Spleen (tissue), 11 donors: ENCODE results near the gene OR5AU1. TPM values are rescaled to one million over a fixed set of nuclear protein-coding genes. Genes with fewer than 3 reads are reported as not detected.
A peak's percentile ranks its signal among the peaks of the same experiment; 100 is the strongest.

Experiments
- DNase-seq: peaks from one replicate; pipeline ENCODE4 v3.0.0-alpha.2; 2020
- H3K27ac ChIP-seq, 8 donors: fragments of 200-600 bp; sonication (generic) in 7 of 8; 1 replicate in 4 of 8; 2 replicates in 4 of 8; pipeline versions ENCODE4 v1.5.0 to v1.8.0; 2016 to 2021; ENCODE audit warnings: inconsistent platforms in 4 of 8, mild to moderate bottlenecking in 4 of 8, moderate library complexity in 1 of 8
- H3K27me3 ChIP-seq, 7 donors: fragments of 200-600 bp; sonication (generic) in 6 of 7; replicated peaks in 1 of 7; 1 replicate in 4 of 7; 2 replicates in 3 of 7; pipeline versions ENCODE4 v1.5.0 to v1.8.0; 2016 to 2021; ENCODE audit warnings: inconsistent platforms in 3 of 7, mild to moderate bottlenecking in 1 of 7
- H3K36me3 ChIP-seq, 6 donors: fragments of 200-600 bp; sonication (generic) in 5 of 6; 1 replicate in 4 of 6; 2 replicates in 2 of 6; pipeline versions ENCODE4 v1.5.0 to v1.8.0; 2016 to 2021; ENCODE audit warnings: inconsistent platforms in 2 of 6
- H3K4me1 ChIP-seq, 6 donors: fragments of 200-600 bp; sonication (generic) in 5 of 6; 1 replicate in 3 of 6; 2 replicates in 3 of 6; pipeline versions ENCODE4 v1.5.0 to v1.8.0; 2016 to 2021; ENCODE audit warnings: inconsistent platforms in 3 of 6
- H3K4me3 ChIP-seq, 8 donors: fragments of 200-600 bp; sonication (generic) in 7 of 8; 1 replicate in 4 of 8; 2 replicates in 4 of 8; pipeline versions ENCODE4 v1.5.0 to v1.8.0; 2016 to 2021; ENCODE audit warnings: inconsistent platforms in 4 of 8, mild to moderate bottlenecking in 4 of 8, moderate library complexity in 2 of 8
- H3K9me3 ChIP-seq, 8 donors: fragments of 200-600 bp; sonication (generic) in 7 of 8; 1 replicate in 4 of 8; 2 replicates in 4 of 8; pipeline versions ENCODE4 v1.5.0 to v1.8.0; 2016 to 2021; ENCODE audit warnings: inconsistent platforms in 4 of 8
- POLR2A ChIP-seq, 3 donors: fragments of 450-650 bp; IDR thresholded peaks; one replicate each; pipeline ENCODE4 v1.5.1; 2017; ENCODE audit warnings: antibody characterized with exemption in 3 of 3, mild to moderate bottlenecking in 1 of 3
- POLR2AphosphoS5 ChIP-seq, 3 donors: sonication (generic); formaldehyde crosslinking; IDR thresholded peaks; one replicate each; pipeline ENCODE4 v1.5.1; 2017; ENCODE audit warnings: antibody characterized with exemption in 3 of 3
- WGBS, 5 donors: extraction: QIAGEN DNeasy Blood & Tissue Kit in 3 of 5; methylation state at CpG; one replicate each; pipeline versions ENCODE4 v1.1.5 to v1.1.7; 2013 to 2018; 5-methylcytosine and 5-hydroxymethylcytosine counted together
- intact Hi-C: fragments of 100-400 bp; cut with DNase I; formaldehyde crosslinking; loops from one replicate; pipeline ENCODE4 v1.15.0; 2023; ENCODE audit warnings: low total_unique reads
- polyA plus RNA-seq, 3 donors: library from polyadenylated mRNA; stranded (reverse); fragments of 200-250 nt; gene quantifications; one replicate each; pipeline ENCODE4 v1.2.1, GENCODE V29; 2013
- total RNA-seq, 7 donors: library from RNA; depleted of rRNA in 3 of 7; stranded (reverse); fragments of >200 nt in 3 of 7; fragmentation: NEBNext Ultra II Directional in 4 of 7; extraction: Animal tissue kit (Norgen Biotek cat#: 25700) in 4 of 7; gene quantifications; one replicate each; pipeline versions ENCODE4 v1.1.0 to v1.2.1, GENCODE V29; 2016 to 2021
- TF ChIP-seq, protein P1 (sequence below), 11 experiments: fragments of 200-600 bp in 7 of 11; fragments of 450-650 bp in 4 of 11; sonication (generic) in 4 of 11; IDR thresholded peaks in 8 of 11; conservative IDR thresholded peaks in 3 of 11; 1 replicate in 7 of 11; 2 replicates in 4 of 11; pipeline versions ENCODE4 v1.4.0 to v1.8.0; 2016 to 2021; ENCODE audit warnings: antibody characterized with exemption in 11 of 11, inconsistent platforms in 4 of 11, mild to moderate bottlenecking in 1 of 11
- donor health status: healthy with polysubstance abuse.
- donor health status: DM: no; HTN: no; CAD: no; lungs with moderate emphysema.
- donor health status: DM: no; HTN: no; CAD: no.
- donor health status: Bipolar disorder and iron deficiency.
- donor health status: healthy.
- donor health status: DM: no; HTN: no; CAD: no.
- donor health status: DM: yes; HTN: yes; CAD: no.

OR5AU1 gene
- total and polyA plus RNA-seq, 10 donors: not detected

DNA sequence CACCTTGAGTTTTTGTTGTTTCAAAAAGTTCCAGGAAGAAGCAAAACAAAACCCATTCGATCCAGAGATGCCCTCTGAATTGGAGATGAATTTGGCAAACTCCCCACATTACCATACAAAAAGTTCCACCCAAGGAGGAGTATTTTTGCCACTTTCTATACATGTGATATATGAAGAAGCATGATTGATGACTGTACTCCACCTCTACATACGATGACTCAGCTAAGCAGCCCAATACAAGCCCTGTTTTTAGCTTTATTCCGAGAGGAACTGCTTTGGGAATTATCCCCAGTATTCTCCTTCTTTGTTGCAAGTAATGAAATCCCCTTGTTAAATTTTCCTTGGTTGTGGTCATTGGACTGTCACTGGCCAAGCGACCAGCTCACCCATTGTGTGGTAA lies 43.6 kb downstream of the OR5AU1 start:
- Histone ChIP-seq H3K27me3 (no peaks in the 10 kb centered on the region), H3K36me3 (no peaks in the 10 kb centered on the region), H3K4me3 (no peak overlapping the region), H3K4me1 (peaks cover 0 to under 1% (median under 1%) of the 10 kb centered on the region in 6 donors), H3K9me3 (no peaks in the 10 kb centered on the region), H3K27ac (no peak overlapping the region)
- 76 to 85% (median 84%) methylated on average over 4 of the region's 4 CpGs for WGBS, 5 donors
- no peak for TF ChIP-seq POLR2AphosphoS5 (IDR thresholded peaks at IDR 0.05)
- TF ChIP-seq, protein P1, sequence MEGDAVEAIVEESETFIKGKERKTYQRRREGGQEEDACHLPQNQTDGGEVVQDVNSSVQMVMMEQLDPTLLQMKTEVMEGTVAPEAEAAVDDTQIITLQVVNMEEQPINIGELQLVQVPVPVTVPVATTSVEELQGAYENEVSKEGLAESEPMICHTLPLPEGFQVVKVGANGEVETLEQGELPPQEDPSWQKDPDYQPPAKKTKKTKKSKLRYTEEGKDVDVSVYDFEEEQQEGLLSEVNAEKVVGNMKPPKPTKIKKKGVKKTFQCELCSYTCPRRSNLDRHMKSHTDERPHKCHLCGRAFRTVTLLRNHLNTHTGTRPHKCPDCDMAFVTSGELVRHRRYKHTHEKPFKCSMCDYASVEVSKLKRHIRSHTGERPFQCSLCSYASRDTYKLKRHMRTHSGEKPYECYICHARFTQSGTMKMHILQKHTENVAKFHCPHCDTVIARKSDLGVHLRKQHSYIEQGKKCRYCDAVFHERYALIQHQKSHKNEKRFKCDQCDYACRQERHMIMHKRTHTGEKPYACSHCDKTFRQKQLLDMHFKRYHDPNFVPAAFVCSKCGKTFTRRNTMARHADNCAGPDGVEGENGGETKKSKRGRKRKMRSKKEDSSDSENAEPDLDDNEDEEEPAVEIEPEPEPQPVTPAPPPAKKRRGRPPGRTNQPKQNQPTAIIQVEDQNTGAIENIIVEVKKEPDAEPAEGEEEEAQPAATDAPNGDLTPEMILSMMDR (IDR thresholded peaks at IDR 0.05 in 8 of 11, conservative IDR thresholded peaks at IDR 0.05 in 3 of 11): no peak
- TF ChIP-seq POLR2A (IDR thresholded peaks at IDR 0.05): no peak
- no peak for DNase-seq
- intact Hi-C loops: no loop called here

DNA sequence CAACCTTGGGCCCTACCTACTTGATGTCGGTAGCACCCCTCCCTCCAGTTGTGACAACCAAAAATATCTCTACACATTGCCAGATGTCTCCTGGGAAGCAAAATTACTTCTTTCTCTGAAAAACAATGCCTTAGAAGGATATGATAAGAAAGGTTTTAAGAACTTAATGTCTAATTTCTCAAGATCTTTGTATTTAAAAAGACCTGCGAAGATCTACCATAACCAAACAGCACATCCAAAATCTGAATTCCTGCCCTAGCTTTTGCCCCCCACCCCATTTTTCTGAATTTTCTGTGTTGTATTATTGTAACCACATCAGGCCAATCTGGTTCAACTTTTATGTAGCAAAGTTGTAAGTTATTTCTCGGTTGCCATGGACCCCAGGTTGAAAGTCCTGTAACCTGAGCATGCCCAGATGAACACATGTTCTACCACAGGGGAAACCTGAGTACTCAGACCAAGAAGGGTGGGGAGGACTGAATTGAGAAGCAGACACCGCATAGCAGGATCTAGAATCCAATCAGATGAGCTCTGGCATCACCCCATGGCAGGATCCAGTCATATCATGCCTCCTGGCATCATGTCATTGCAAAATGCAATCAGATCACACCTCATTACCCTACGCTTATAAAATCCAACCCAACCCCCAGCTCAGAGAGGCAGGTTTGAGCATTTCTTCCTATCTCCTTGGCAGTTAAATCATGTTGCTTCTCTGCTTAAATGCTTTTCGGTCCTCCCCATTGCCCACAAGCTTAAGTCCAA lies 46.3 kb downstream of the OR5AU1 start:
- intact Hi-C loops: no loop called here
- no peaks in the 10 kb centered on the region for H3K27me3 ChIP-seq
- no peaks in the 10 kb centered on the region for H3K9me3 ChIP-seq
- peaks cover 20 to 27% (median 26%) of the 10 kb centered on the region in 6 donors for H3K4me1 ChIP-seq
- no peak for DNase-seq
- no peak overlapping the region for H3K4me3 ChIP-seq
- no peak overlapping the region for H3K27ac ChIP-seq
- TF ChIP-seq, protein P1 (IDR thresholded peaks at IDR 0.05 in 8 of 11, conservative IDR thresholded peaks at IDR 0.05 in 3 of 11): no peak
- TF ChIP-seq POLR2A (IDR thresholded peaks at IDR 0.05) (no peak), POLR2AphosphoS5 (IDR thresholded peaks at IDR 0.05) (no peak)
- WGBS, 5 donors: 83 to 89% (median 85%) methylated on average over 6 of the region's 6 CpGs
- no peaks in the 10 kb centered on the region for H3K36me3 ChIP-seq

DNA sequence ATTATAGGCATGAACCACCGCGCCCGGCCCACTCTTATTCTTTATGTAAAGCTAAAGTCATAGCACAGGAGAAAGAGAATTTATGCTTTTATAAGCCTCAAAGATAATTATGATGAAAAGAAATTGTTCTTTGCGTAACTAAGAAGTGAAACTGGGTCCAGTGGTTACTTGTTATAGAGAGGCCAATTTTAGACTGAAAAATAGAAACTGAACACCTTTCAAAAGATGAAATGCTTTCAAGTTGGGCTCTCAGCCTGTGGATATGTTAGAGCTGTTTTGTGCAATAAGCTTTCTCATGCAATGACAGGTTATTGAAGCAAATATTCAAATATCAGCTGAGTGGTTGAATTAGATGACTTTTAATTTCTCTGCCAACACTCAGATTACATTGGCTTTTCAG lies 47.1 kb downstream of the OR5AU1 start:
- intact Hi-C loops: no loop called here
- TF ChIP-seq, protein P1 (IDR thresholded peaks at IDR 0.05 in 8 of 11, conservative IDR thresholded peaks at IDR 0.05 in 3 of 11): no peak
- TF ChIP-seq POLR2AphosphoS5 (IDR thresholded peaks at IDR 0.05): no peak
- TF ChIP-seq POLR2A (IDR thresholded peaks at IDR 0.05): no peak
- 90 to 93% (median 91%) methylated on average over 4 of the region's 4 CpGs for WGBS, 5 donors

DNA sequence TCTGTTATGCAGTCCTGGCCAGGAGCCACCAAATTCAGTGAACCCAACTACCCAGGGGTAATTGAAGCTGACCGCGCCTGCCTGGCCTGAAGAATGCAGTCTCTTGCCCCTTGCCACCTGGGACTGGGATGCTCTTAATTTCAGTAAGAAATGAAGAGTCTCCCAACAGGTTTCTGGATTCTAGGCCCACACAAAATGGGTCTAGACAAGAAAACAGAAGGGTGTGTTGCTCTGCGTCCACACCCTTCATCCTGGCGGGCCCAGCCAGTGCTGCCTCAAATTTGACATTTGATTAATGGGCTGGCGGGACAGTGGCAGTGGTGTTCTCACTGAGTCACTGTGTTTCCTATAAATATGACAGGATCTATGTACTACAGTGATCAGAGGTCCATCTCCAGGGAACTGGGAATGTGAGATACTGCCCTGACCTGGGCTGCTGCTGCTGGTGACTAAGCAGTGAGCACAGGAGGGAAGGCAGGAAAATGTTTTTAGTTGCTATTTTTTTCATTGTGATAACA lies 48.5 kb downstream of the OR5AU1 start:
- Histone ChIP-seq H3K4me1 (peaks cover 24 to 45% (median 37%) of the 10 kb centered on the region in 6 donors), H3K27ac (peak overlapping the region in 6 of 8 donors; percentile 62 to 97 (median 96)), H3K9me3 (no peaks in the 10 kb centered on the region), H3K27me3 (no peaks in the 10 kb centered on the region), H3K4me3 (no peak overlapping the region), H3K36me3 (no peaks in the 10 kb centered on the region)
- 75 to 92% (median 87%) methylated on average over 4 to 5 of the region's 5 CpGs for WGBS, 5 donors
- no peak for TF ChIP-seq POLR2A (IDR thresholded peaks at IDR 0.05)
- TF ChIP-seq POLR2AphosphoS5 (IDR thresholded peaks at IDR 0.05): no peak
- TF ChIP-seq, protein P1 (IDR thresholded peaks at IDR 0.05 in 8 of 11, conservative IDR thresholded peaks at IDR 0.05 in 3 of 11): no peak
- no peak for DNase-seq
- intact Hi-C loops: no loop called here

More for the DNA sequence above, 47.1 kb downstream of the OR5AU1 start:
- no peak overlapping the region for H3K27ac ChIP-seq
- no peaks in the 10 kb centered on the region for H3K9me3 ChIP-seq
- H3K4me1 ChIP-seq: peaks cover 21 to 32% (median 29%) of the 10 kb centered on the region in 6 donors
- H3K4me3 ChIP-seq: no peak overlapping the region
- H3K36me3 ChIP-seq: no peaks in the 10 kb centered on the region
- H3K27me3 ChIP-seq: no peaks in the 10 kb centered on the region
- no peak for DNase-seq
